HT1080 (cell line): ENCODE measurements around the gene KIZ. TPM values are rescaled to one million over a fixed set of nuclear protein-coding genes. Genes with fewer than 3 reads are reported as not detected.

Experiments
- DNase-seq: peaks from one replicate; pipeline ENCODE4 v3.0.0-alpha.2; 2015; ENCODE audit warnings: low read depth
- total RNA-seq: library from RNA; depleted of rRNA; stranded (reverse); fragments of >200 nt; shearing (Covaris generic); gene quantifications from 2 replicates; pipeline ENCODE4 v1.2.3, GENCODE V29; 2014

The KIZ gene
- total RNA-seq, 1 experiment from 2014 or later, result 6.7 TPM

- DNase-seq, result no peak
Measured at GRCh38 chr20:21259346-21259745, 133.5 kb downstream of the KIZ start.

- no peak for DNase-seq
Measured at GRCh38 chr20:21262812-21263211, 136.9 kb downstream of the KIZ start.

- no peak for DNase-seq
Measured at GRCh38 chr20:21265261-21266190, 139.6 kb downstream of the KIZ start.

GRCh38 chr20:21266191-21266536, 140.3 kb downstream of the KIZ start:
- no peak for DNase-seq

- DNase-seq, result no peak
Measured at GRCh38 chr20:21269772-21270171, 143.9 kb downstream of the KIZ start.

GRCh38 chr20:21270806-21271205, 144.9 kb downstream of the KIZ start:
- DNase-seq, result no peak

- no peak for DNase-seq
Measured at GRCh38 chr20:21272279-21272678, 146.4 kb downstream of the KIZ start.

- no peak for DNase-seq
Measured at GRCh38 chr20:21272679-21273078, 146.8 kb downstream of the KIZ start.

GRCh38 chr20:21273755-21274386, 148.0 kb downstream of the KIZ start:
- DNase-seq, result no peak

- DNase-seq, result no peak
Measured at GRCh38 chr20:21278829-21279228, 152.9 kb downstream of the KIZ start.

- no peak for DNase-seq
Measured at GRCh38 chr20:21279706-21280521, 154.0 kb downstream of the KIZ start.

- no peak for DNase-seq
Measured at GRCh38 chr20:21280522-21281016, 154.7 kb downstream of the KIZ start.

GRCh38 chr20:21286775-21287174, 160.9 kb downstream of the KIZ start:
- no peak for DNase-seq

GRCh38 chr20:21288587-21289370, 162.9 kb downstream of the KIZ start:
- no peak for DNase-seq

GRCh38 chr20:21289651-21290050, 163.8 kb downstream of the KIZ start:
- no peak for DNase-seq

- DNase-seq, result peak; percentile 52
Measured at GRCh38 chr20:21291026-21291425, 165.1 kb downstream of the KIZ start.

GRCh38 chr20:21294755-21295154, 168.9 kb downstream of the KIZ start:
- DNase-seq, result no peak
